MCF 10A (cell line): Measurements from ENCODE around the gene RAD18. TPM values are rescaled to one million over a fixed set of nuclear protein-coding genes. Genes with fewer than 3 reads are reported as not detected.

Source experiments
- BruUV-seq: library from RNA; stranded (reverse); fragments of 400-500 nt; replicated peaks from 2 replicates; lab custom pipeline; 2021; lab: Mats Ljungman, UMichigan
- CTCF ChIA-PET: fragments of 300-600 bp; sonication (Branson Sonifier 250); formaldehyde crosslinking; extraction: SDS; loops from one replicate; lab custom pipeline; 2021; ENCODE audit warnings: antibody characterized with exemption, inconsistent platforms; lab: Yijun Ruan, JAX
- POLR2A ChIA-PET: fragments of 300-600, 350-650 bp; sonication (Branson Sonifier 250); formaldehyde crosslinking; extraction: SDS; loops from one replicate; lab custom pipeline; 2020; ENCODE audit warnings: antibody characterized with exemption, inconsistent platforms; lab: Yijun Ruan, JAX
- DNase-seq: peaks from one replicate; pipeline ENCODE4 v3.0.0-alpha.2; 2018; ENCODE audit not compliant: unreplicated experiment
- H3K27ac Mint-ChIP-seq: one replicate; pipeline ENCODE4 v1.8.0; 2022; ENCODE audit warnings: mild to moderate bottlenecking, low read depth, mixed read lengths; ENCODE audit not compliant: unreplicated experiment
- H3K27me3 Mint-ChIP-seq: one replicate; pipeline ENCODE4 v1.8.0; 2022; ENCODE audit warnings: mixed read lengths; ENCODE audit not compliant: insufficient read depth, unreplicated experiment
- H3K36me3 Mint-ChIP-seq: one replicate; pipeline ENCODE4 v1.8.0; 2022; ENCODE audit warnings: mild to moderate bottlenecking, moderate library complexity, mixed read lengths; ENCODE audit not compliant: insufficient read depth, unreplicated experiment
- H3K4me1 Mint-ChIP-seq: one replicate; pipeline ENCODE4 v1.8.0; 2022; ENCODE audit warnings: mixed read lengths; ENCODE audit not compliant: insufficient read depth, unreplicated experiment
- H3K4me3 Mint-ChIP-seq: one replicate; pipeline ENCODE4 v1.8.0; 2022; ENCODE audit warnings: mild to moderate bottlenecking, moderate library complexity, mixed read lengths; ENCODE audit not compliant: unreplicated experiment
- H3K9me3 Mint-ChIP-seq: one replicate; pipeline ENCODE4 v1.8.0; 2022; ENCODE audit warnings: mixed read lengths; ENCODE audit not compliant: unreplicated experiment
- intact Hi-C: fragments of 100-400 bp; cut with micrococcal nuclease; formaldehyde crosslinking; loops from 2 replicates; pipeline ENCODE4 v1.14.1; 2022
- total RNA-seq: library from RNA; stranded (reverse); gene quantifications from 2 replicates; pipeline ENCODE4 v1.2.3, GENCODE V29; 2022
- TF ChIP-seq, protein P1 (sequence below): fragments of 200-600 bp; IDR thresholded peaks from one replicate; pipeline ENCODE4 v1.8.0; 2022; ENCODE audit warnings: antibody characterized with exemption, mild to moderate bottlenecking; ENCODE audit not compliant: unreplicated experiment

Gene RAD18
- total RNA-seq, 1 experiment from 2014 or later, result 29.1 TPM

DNA sequence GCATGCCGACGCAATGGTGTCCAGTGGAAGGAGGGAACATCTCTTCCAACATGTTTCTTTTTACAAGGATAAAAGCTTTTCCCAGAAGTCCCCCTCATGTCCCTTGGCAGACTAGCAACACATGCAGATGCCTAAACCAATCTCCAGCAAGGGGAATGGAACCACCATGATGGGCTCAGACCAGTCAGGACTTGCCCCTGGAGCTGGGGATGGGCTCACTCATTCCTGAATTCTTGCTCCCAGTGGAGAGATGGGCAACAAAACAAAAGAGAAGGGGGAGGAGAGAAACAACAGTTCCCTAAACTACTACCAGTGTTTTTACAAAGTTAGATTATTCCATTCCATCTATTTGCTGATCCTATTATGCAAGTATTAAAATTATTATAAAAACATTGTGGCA lies 117.1 kb downstream of the RAD18 start:
- no peak overlapping the region for H3K4me3 Mint-ChIP-seq
- TF ChIP-seq, protein P1, sequence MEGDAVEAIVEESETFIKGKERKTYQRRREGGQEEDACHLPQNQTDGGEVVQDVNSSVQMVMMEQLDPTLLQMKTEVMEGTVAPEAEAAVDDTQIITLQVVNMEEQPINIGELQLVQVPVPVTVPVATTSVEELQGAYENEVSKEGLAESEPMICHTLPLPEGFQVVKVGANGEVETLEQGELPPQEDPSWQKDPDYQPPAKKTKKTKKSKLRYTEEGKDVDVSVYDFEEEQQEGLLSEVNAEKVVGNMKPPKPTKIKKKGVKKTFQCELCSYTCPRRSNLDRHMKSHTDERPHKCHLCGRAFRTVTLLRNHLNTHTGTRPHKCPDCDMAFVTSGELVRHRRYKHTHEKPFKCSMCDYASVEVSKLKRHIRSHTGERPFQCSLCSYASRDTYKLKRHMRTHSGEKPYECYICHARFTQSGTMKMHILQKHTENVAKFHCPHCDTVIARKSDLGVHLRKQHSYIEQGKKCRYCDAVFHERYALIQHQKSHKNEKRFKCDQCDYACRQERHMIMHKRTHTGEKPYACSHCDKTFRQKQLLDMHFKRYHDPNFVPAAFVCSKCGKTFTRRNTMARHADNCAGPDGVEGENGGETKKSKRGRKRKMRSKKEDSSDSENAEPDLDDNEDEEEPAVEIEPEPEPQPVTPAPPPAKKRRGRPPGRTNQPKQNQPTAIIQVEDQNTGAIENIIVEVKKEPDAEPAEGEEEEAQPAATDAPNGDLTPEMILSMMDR, result no peak
- no TSS peak for BruUV-seq
- H3K36me3 Mint-ChIP-seq, result no peaks in the 10 kb centered on the region
- no peaks in the 10 kb centered on the region for H3K9me3 Mint-ChIP-seq
- no peak for DNase-seq
- H3K4me1 Mint-ChIP-seq, result peaks cover 9% of the 10 kb centered on the region
- intact Hi-C loops, result no loop called here
- H3K27me3 Mint-ChIP-seq, result no peaks in the 10 kb centered on the region
- CTCF ChIA-PET, result interaction anchor here (1.9 kb wide), 1 partner anchor 77 kb away, joined by 4 read pairs; the partner anchor contains the start of gene OXTR
- POLR2A ChIA-PET, result no interaction called here
- H3K27ac Mint-ChIP-seq, result no peak overlapping the region

DNA sequence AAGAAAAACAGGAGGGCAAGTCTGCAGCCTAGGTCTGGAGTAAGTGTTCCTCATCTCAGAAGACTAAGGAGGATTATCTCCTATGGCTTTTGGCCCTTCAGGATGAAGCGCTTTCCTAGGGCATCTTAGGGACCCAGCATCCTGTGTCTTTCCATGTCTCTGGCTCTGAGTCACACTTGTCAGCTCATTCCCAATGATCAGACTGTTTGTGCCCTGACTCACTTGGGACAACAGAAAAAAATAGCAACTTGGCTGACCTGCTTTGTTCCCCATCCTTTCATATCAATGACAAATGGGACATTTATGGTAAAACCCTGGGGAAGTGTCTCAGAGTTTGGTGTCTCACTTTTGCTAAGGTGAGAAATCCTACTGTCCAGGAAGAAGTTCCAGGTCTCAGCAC lies 117.6 kb downstream of the RAD18 start:
- no TSS peak for BruUV-seq
- TF ChIP-seq, protein P1, result no peak
- intact Hi-C loops, result no loop called here
- Mint-ChIP-seq H3K4me3 (no peak overlapping the region), H3K27me3 (no peaks in the 10 kb centered on the region), H3K36me3 (no peaks in the 10 kb centered on the region), H3K9me3 (no peaks in the 10 kb centered on the region), H3K27ac (no peak overlapping the region), H3K4me1 (peaks cover 11% of the 10 kb centered on the region)
- POLR2A ChIA-PET, result no interaction called here
- peak; percentile 29 for DNase-seq
- CTCF ChIA-PET, result no interaction called here

DNA sequence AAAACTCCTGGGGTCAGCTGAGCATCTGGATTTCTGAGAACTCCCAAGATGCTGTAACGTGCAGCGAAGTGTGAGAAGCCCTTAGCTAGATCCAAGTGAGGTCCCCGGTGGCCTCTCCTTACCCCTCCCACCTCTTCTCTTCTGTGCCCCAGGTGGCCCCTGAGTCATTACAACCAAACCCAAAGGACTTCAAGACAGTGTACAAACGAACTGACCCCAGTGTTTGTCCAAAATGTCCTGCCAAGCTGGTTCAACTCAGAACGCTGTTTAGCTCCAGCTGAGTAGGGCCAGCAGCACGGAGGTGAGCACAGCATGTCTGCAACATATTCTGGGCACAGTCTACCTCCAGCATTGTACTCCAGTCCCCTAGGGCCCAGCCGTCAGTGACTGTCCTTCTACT lies 119.9 kb downstream of the RAD18 start:
- H3K4me3 Mint-ChIP-seq, result no peak overlapping the region
- peaks cover 14% of the 10 kb centered on the region for H3K4me1 Mint-ChIP-seq
- no peaks in the 10 kb centered on the region for H3K36me3 Mint-ChIP-seq
- ChIA-PET POLR2A (no interaction called here), CTCF (interaction anchor here (0.6 to 0.7 kb wide), 2 partner anchors 10 to 154 kb away, joined by 3 to 4 read pairs; no protein-coding TSS in a partner anchor)
- intact Hi-C loops, result no loop called here
- H3K9me3 Mint-ChIP-seq, result no peaks in the 10 kb centered on the region
- TF ChIP-seq, protein P1, result no peak
- no TSS peak for BruUV-seq
- no peak for DNase-seq
- no peak overlapping the region for H3K27ac Mint-ChIP-seq
- H3K27me3 Mint-ChIP-seq, result no peaks in the 10 kb centered on the region

DNA sequence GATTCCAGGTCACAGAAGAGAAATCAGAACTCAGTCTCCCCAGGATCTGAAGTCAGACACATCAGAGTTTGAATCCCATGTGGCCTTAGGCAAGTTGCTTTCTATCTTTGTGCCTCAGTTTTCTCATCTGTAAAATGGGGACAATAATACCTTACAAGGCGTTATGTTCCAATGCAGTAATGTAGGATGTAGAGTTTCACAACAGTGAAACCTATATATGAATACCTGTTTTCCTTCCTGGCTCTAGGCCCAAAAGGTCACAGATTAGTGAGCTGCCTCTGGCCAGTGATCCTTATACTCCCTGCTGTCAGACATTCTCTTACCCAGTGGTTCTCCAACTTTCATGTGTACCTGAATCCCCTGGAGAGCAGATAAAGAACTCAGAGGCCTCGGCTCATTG lies 121.0 kb downstream of the RAD18 start:
- Mint-ChIP-seq H3K4me3 (no peak overlapping the region), H3K4me1 (peaks cover 18% of the 10 kb centered on the region), H3K27me3 (no peaks in the 10 kb centered on the region), H3K36me3 (peaks cover 3% of the 10 kb centered on the region), H3K27ac (no peak overlapping the region), H3K9me3 (no peaks in the 10 kb centered on the region)
- DNase-seq, result no peak
- no TSS peak for BruUV-seq
- TF ChIP-seq, protein P1, result no peak
- intact Hi-C loops, result no loop called here
- CTCF ChIA-PET, result no interaction called here
- POLR2A ChIA-PET, result no interaction called here
